ENCODE data around the gene ARFGAP3.
"Not testable (repeated sequence)": the region's sequence is repeated elsewhere in the genome, so short reads cannot be mapped to it uniquely, and the experiment has no call there.

ARFGAP3 gene

GRCh38 chr22:42793848-42794405 lies 63.1 kb downstream of the ARFGAP3 start:
- DNase-seq (ENCODE audit: low read depth): no peak

- DNase-seq (ENCODE audit: low read depth): no peak
Measured at GRCh38 chr22:42792909-42793847, 63.9 kb downstream of the ARFGAP3 start.

GRCh38 chr22:42792453-42792908 lies 64.6 kb downstream of the ARFGAP3 start:
- no peak for DNase-seq (ENCODE audit: low read depth)

GRCh38 chr22:42791721-42792452 lies 65.2 kb downstream of the ARFGAP3 start:
- no peak for DNase-seq (ENCODE audit: low read depth)

- DNase-seq (ENCODE audit: low read depth): no peak
Measured at GRCh38 chr22:42788466-42788865, 68.6 kb downstream of the ARFGAP3 start.

GRCh38 chr22:42788021-42788420 lies 69.1 kb downstream of the ARFGAP3 start:
- DNase-seq (ENCODE audit: low read depth): no peak

GRCh38 chr22:42787357-42787736 lies 69.7 kb downstream of the ARFGAP3 start:
- DNase-seq (ENCODE audit: low read depth): no peak

- DNase-seq (ENCODE audit: low read depth): no peak
Measured at GRCh38 chr22:42786606-42787356, 70.3 kb downstream of the ARFGAP3 start.

GRCh38 chr22:42785706-42786499 lies 71.2 kb downstream of the ARFGAP3 start:
- no peak for DNase-seq (ENCODE audit: low read depth)

GRCh38 chr22:42782306-42782705 lies 74.8 kb downstream of the ARFGAP3 start:
- DNase-seq (ENCODE audit: low read depth): not testable (repeated sequence)

GRCh38 chr22:42780070-42780540 lies 77.0 kb downstream of the ARFGAP3 start:
- no peak for DNase-seq (ENCODE audit: low read depth)

- no peak for DNase-seq (ENCODE audit: low read depth)
Measured at GRCh38 chr22:42777126-42777525, 79.9 kb downstream of the ARFGAP3 start.

GRCh38 chr22:42773167-42773566 lies 83.9 kb downstream of the ARFGAP3 start:
- DNase-seq (ENCODE audit: low read depth): no peak

GRCh38 chr22:42772647-42773046 lies 84.4 kb downstream of the ARFGAP3 start:
- DNase-seq (ENCODE audit: low read depth): no peak

- no peak for DNase-seq (ENCODE audit: low read depth)
Measured at GRCh38 chr22:42770941-42771647, 86.0 kb downstream of the ARFGAP3 start.

GRCh38 chr22:42770448-42770726 lies 86.7 kb downstream of the ARFGAP3 start:
- DNase-seq (ENCODE audit: low read depth): no peak

- DNase-seq (ENCODE audit: low read depth): no peak
Measured at GRCh38 chr22:42769574-42770447, 87.3 kb downstream of the ARFGAP3 start.

GRCh38 chr22:42769238-42769573 lies 87.9 kb downstream of the ARFGAP3 start:
- DNase-seq (ENCODE audit: low read depth): no peak

GRCh38 chr22:42768385-42769035 lies 88.6 kb downstream of the ARFGAP3 start:
- DNase-seq (ENCODE audit: low read depth): no peak
